Upper lobe of right lung (tissue), 1 donor: ENCODE data around the gene SLC6A18. TPM values are rescaled to one million over a fixed set of nuclear protein-coding genes. Genes with fewer than 3 reads are reported as not detected.

ENCODE experiments used
- ATAC-seq: fragments of 200-7000 bp; cut with Tn5 transposase; one replicate; pipeline ENCODE4 v1.9.1; 2020; ENCODE audit warnings: mild to moderate bottlenecking, moderate library complexity
- DNase-seq: peaks from one replicate; pipeline ENCODE4 v3.0.0-alpha.2; 2020
- H3K27ac ChIP-seq: fragments of 200-600 bp; one replicate; pipeline ENCODE4 v1.8.0; 2022
- H3K27me3 ChIP-seq: fragments of 200-600 bp; one replicate; pipeline ENCODE4 v1.8.0; 2022; ENCODE audit warnings: mild to moderate bottlenecking
- H3K36me3 ChIP-seq: fragments of 200-600 bp; one replicate; pipeline ENCODE4 v1.8.0; 2022
- H3K4me1 ChIP-seq: fragments of 200-600 bp; one replicate; pipeline ENCODE4 v1.8.0; 2022
- H3K4me3 ChIP-seq: fragments of 200-600 bp; one replicate; pipeline ENCODE4 v1.8.0; 2022; ENCODE audit warnings: mild to moderate bottlenecking
- H3K9me3 ChIP-seq: fragments of 200-600 bp; one replicate; pipeline ENCODE4 v1.8.0; 2022
- intact Hi-C: fragments of 100-400 bp; cut with DNase I; formaldehyde crosslinking; loops from one replicate; pipeline ENCODE4 v1.11.0; 2022
- total RNA-seq: library from RNA; stranded (reverse); fragmentation: NEBNext Ultra II Directional; extraction: Animal tissue kit (Norgen Biotek cat#: 25700); gene quantifications from one replicate; pipeline ENCODE4 v1.2.1, GENCODE V29; 2021
- TF ChIP-seq, protein P1 (sequence below): fragments of 200-600 bp; IDR thresholded peaks from one replicate; pipeline ENCODE4 v1.8.0; 2022; ENCODE audit warnings: antibody characterized with exemption
- donor health status: DM: no; HTN: yes; CAD: no; lungs with severe emphysema.

The SLC6A18 gene
- total RNA-seq, 1 donor from 2014 or later, result not detected

DNA sequence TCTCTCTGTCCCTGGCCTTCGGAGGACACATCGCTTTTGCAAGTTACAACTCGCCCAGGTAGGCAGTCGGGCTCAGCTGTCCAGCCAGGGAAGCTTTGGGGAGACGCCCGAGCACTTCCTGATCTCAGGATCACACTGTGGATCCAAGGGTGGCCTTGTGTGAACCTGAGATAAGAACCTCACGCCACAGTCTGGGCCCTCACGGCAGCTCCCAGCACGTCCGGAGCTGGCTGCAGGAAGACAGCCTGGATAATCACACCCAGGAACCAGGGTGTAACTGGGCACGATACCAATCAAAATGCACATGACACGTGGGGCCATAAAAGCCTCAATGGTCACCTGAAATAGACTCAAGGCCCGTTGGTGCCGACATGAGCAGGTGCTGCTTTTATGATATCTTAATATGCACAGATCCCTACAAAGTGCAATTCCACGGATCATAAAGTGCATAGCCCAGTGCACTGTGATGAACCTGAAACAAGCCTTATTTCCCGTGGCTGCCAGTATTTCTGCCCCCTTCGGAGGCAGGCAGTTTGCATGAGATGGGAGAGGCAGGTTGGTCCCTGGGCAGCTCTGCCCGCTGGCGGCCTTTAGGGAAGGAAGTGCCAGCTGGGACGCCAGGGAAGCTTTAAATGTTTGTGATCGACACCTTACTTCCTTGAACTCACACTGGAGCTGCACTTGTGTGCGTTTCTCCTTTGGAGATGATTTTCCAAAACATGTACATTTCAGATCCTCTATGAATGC is 14.5 kb downstream of the SLC6A18 start:
- ATAC-seq, result no peak
- Histone ChIP-seq H3K36me3 (no peaks in the 10 kb centered on the region), H3K4me1 (no peaks in the 10 kb centered on the region), H3K27me3 (peaks cover 5% of the 10 kb centered on the region), H3K27ac (no peak overlapping the region), H3K4me3 (no peak overlapping the region), H3K9me3 (peaks cover 7% of the 10 kb centered on the region)
- intact Hi-C loops, result no loop called here
- TF ChIP-seq, protein P1, sequence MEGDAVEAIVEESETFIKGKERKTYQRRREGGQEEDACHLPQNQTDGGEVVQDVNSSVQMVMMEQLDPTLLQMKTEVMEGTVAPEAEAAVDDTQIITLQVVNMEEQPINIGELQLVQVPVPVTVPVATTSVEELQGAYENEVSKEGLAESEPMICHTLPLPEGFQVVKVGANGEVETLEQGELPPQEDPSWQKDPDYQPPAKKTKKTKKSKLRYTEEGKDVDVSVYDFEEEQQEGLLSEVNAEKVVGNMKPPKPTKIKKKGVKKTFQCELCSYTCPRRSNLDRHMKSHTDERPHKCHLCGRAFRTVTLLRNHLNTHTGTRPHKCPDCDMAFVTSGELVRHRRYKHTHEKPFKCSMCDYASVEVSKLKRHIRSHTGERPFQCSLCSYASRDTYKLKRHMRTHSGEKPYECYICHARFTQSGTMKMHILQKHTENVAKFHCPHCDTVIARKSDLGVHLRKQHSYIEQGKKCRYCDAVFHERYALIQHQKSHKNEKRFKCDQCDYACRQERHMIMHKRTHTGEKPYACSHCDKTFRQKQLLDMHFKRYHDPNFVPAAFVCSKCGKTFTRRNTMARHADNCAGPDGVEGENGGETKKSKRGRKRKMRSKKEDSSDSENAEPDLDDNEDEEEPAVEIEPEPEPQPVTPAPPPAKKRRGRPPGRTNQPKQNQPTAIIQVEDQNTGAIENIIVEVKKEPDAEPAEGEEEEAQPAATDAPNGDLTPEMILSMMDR, result no peak
- DNase-seq, result no peak

DNA sequence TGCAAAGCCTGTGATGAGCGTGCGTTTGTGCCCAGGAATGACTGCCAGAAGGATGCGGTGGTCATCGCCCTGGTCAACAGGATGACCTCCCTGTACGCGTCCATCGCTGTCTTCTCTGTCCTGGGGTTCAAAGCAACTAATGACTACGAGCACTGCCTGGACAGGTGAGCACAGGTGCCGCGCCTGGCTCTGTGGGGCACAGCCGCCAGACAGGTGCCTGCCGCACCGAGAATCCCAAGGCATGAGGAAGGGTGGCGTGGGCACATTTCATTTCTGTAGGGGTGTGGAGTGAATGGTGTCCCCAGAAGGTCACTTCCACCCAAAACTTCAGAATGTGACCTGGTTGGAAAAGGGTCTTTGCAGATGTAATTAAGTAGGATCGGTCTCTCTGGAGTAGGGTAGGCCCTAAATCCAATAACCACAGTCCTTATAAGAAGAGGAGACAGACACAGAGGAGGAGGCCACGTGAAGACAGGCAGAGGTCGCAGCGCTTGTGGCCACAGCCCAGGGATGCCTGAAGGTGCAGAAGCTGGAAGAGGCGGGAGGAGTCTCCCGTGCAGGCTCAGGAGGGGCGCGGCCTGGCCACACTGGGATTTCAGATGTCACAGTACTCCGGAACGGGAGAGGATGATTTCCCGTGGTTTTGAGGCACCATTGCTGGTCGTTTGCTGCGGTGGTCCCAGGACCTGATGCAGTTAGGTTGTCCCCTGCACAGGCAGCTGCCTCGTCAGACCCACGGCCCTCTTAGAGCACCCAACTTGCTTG is 15.5 kb downstream of the SLC6A18 start:
- no peak overlapping the region for H3K27ac ChIP-seq
- DNase-seq (no peak), ATAC-seq (no peak)
- no peaks in the 10 kb centered on the region for H3K36me3 ChIP-seq
- peaks cover 7% of the 10 kb centered on the region for H3K9me3 ChIP-seq
- TF ChIP-seq, protein P1, result no peak
- intact Hi-C loops, result no loop called here
- no peaks in the 10 kb centered on the region for H3K4me1 ChIP-seq
- peaks cover 15% of the 10 kb centered on the region for H3K27me3 ChIP-seq
- H3K4me3 ChIP-seq, result no peak overlapping the region

DNA sequence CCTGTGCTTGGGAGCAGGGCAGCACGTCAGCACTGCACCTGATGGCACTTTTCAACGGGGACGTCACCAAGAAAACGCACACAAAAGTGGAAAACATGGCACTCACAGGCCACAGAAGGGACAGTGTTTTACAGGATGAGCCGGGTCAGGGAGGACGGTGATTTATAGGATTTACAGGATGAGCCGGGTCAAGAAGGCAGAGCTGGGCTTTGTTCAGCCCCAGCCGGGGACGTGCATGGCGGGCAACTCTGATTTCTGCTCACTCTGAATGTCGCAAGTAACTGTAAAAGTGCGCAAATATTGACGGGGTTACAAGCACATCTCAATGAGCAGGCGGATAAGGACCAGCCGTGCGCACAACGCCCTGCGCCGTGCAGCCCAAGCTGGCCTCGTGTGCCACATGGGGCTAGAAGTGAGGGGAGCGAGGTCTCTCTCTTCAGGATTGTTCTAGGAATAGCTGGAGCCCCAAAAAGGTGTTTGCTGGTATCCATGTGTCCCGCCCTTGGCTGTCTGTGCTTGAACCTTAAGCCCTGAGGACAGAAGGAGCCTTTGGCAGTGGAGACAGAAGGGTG is 16.4 kb downstream of the SLC6A18 start:
- no peak for DNase-seq
- ATAC-seq, result no peak

DNA sequence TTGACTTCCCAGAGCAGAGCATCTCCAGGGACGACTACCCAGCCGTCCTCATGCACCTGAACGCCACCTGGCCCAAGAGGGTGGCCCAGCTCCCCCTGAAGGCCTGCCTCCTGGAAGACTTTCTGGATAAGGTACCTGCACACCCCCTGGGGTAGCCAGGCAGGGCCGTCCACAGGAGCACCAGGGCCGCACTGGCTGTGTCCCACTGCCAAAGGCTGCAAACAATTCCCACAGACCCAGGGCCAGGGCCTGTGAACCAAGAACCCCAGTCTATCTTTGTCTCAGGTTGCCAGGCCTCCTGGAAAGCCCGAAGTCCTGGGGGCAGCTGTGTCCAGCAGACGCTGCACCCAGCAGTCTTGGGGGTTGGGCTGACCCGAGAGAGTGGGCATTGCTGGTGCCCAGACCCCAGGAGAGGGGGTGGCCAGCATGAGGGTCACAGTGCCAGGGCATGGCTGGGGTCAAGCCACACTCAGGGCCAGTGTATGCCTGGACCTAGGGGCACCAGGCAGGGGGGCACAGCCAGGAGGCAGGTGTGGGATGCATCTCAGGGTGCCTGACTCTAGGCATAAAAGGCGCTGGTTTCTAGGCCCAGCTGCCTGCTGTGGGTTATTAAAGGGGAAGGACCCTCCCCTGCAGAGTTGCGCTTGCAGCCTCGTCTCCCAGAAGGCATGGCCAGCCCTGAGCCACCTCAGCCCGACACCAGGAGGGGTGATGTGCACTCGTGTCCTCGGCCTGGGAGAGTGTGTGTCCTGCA is 17.7 kb downstream of the SLC6A18 start:
- no peak for ATAC-seq
- H3K27me3 ChIP-seq, result peaks cover 28% of the 10 kb centered on the region
- intact Hi-C loops, result no loop called here

More for the DNA sequence above, 16.4 kb downstream of the SLC6A18 start:
- Histone ChIP-seq H3K4me3 (no peak overlapping the region), H3K4me1 (no peaks in the 10 kb centered on the region), H3K9me3 (no peaks in the 10 kb centered on the region), H3K27ac (no peak overlapping the region), H3K36me3 (no peaks in the 10 kb centered on the region), H3K27me3 (peaks cover 24% of the 10 kb centered on the region)
- TF ChIP-seq, protein P1, result no peak
- intact Hi-C loops, result no loop called here

More for the DNA sequence above, 17.7 kb downstream of the SLC6A18 start:
- H3K36me3 ChIP-seq, result no peaks in the 10 kb centered on the region
- H3K27ac ChIP-seq, result no peak overlapping the region
- TF ChIP-seq, protein P1, result no peak
- H3K4me3 ChIP-seq, result no peak overlapping the region
- DNase-seq, result no peak
- no peaks in the 10 kb centered on the region for H3K9me3 ChIP-seq
- no peaks in the 10 kb centered on the region for H3K4me1 ChIP-seq
